GM19351 (cell line): ENCODE results near the gene HPSE2.
"Not testable (repeated sequence)": the region's sequence is repeated elsewhere in the genome, so short reads cannot be mapped to it uniquely, and the experiment has no call there.

Source experiments
- ATAC-seq: cut with Tn5 transposase; IDR thresholded peaks from one replicate; pipeline ENCODE4 v1.9.1; 2021; ENCODE audit warnings: mild to moderate bottlenecking, moderate library complexity; ENCODE audit not compliant: unreplicated experiment

The HPSE2 gene

DNA sequence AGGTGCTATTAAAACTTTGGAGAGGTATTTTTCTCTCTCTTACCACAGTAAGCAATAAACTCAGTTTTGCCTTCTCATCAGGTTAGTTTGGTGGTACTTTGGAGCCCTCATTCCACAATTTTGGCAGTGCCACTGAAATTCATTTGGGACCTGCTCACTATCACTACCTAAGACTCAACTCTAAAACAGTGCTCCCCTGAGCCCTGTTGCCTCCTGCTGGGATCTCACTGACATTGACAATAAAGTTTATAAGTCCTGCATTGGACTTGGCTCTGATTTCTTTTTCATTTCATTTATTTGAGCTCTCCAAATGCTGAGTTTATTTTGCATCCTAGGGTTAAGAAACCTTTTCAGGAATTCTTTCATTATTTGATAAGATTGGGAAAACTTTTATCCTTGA, 658.1 kb downstream of the HPSE2 start:
- ATAC-seq = no peak

DNA sequence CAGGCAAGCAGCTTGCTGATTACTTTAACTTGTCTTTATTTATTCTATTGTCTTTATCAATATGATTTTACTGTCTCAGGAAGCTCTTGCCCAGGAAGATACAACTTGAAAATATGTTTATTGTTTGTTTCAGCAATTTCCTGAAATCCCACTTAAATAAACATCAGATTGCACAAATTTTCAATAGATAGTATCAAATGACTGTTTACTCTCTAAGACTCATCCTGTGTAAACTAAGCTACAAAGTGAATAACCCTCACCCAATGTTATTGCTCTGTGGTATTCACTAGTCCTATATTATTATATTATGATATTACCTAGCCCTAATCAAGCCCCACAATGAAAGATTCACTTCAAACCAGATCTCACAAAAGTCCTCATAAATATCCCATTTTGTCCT, 658.5 kb downstream of the HPSE2 start:
- ATAC-seq = no peak

DNA sequence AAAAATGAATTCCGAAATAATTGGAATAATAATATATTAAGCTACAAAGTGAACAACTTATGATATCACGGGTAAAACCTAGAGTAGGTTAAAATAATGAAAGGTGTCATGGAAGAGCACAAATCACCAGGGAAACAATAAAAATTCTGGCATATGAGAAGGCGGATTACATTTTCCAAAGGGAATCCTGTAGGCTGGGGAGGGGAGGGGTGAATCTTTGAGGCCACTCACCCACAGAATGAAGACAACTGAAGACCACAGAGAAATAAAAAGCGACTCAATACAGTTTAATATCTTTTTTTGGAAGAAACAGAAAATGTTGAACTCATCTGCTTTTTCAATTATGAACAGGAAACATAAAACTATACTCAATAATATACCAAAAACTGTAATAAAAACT, 659.6 kb downstream of the HPSE2 start:
- no peak for ATAC-seq

DNA sequence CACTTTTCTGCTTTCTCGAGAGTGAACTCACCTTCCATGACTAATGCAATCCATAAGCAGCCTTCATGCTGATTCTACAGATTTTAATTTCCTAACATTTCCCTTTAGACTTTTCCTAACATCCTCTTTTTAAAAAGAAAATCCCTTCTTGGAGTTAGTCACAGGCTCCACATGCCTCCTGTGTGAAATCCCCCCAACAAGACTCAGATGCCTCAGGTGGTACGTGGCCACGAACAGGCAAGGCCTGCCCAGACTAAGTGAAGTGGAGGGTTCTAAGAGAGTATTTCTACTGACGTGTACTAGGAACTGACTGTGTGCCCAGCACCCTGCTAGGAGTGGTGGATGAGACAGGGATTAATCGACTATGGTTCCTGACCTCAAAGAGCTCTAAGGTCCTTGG, 663.1 kb downstream of the HPSE2 start:
- ATAC-seq = no peak

DNA sequence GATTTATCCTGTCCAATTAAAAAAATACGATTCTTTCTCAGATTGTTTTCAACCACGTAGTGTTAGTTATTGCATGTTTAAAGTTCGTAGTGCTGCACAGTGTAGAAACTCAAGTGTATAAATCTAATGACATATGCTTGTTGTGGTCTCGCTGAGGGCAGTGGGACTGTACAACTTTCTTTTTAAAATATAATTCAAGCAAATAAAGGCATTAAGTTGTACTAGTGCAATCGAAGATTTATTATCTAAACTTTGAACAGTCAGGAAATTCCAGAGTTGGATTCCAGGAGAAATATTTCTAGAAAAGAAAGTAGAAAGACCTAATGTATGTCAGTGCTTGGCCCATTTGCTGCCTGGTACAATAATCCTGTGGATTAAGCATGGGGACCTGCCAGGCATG, 664.8 kb downstream of the HPSE2 start:
- no peak for ATAC-seq

DNA sequence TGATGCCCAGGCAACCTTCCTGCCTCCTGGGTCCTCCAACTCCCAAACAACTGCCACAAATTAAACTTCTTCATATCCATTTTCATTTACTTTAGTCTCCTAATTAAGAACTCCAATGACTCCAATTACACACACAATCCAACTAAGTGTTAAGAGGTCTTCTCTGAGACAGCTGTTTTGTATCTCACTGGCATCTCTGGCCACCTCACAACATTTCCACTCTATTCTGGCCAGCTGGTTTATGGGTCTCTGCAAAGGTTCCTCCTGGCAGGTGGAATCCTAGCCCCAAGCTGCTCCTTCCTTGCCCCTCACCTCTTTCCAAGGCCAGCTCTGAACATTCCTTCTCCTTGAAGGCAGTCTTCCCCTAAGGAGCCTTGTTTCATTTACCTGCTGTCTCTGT, 665.8 kb downstream of the HPSE2 start:
- no peak for ATAC-seq

DNA sequence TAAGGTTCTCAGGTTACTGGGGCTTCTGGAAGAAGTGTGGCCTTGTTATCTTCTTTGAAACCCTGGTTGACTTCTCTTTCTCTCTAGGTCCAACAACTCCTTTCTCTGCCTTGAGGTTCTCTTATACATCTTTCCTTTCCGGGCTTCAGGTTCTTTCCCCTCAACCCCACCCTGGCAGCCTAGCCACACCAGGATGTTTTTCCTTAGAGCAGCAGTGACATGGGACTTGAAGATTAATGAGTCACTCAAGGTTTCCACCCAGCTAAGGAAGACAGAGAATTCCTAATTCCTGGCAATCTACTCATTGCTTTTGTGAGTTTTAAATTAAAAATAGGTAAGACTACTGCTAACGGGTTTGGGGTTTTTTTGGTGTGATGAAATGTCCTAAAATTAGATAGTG, 667.1 kb downstream of the HPSE2 start:
- ATAC-seq = no peak

DNA sequence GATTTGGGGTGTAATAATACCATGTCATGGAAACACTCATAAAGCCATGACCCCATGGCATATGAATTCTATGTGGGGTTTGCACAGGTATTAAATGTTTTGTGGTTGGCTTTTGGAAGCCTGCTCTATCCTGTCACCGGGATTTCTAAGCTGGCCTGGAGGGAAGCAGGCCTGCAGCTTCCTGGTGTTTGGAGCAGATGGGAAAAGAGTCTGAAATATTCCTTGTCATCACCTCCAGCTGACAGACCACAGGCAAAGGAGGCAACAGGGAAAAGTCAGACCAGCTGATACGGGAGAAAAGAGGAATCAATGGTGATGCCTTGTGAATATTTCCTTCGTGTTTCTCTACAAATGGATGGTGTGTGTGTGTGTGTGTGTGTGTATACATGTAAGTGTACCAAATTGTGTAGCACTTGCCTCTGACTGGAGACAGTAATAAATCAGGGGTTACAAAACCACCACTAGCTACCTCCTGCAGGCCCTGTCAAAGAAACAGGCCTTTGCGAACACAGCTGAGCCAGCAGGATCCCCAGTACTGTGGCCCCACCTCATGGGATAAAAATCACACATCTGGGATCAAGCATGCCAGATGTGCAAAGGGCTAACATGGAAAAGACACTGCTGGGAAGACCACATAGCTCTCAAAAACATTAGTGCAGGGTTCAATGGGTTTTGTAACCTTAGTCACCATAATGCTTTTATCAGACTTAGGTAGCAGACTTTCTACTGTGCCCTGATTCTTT, 668.1 kb downstream of the HPSE2 start:
- ATAC-seq = no peak

DNA sequence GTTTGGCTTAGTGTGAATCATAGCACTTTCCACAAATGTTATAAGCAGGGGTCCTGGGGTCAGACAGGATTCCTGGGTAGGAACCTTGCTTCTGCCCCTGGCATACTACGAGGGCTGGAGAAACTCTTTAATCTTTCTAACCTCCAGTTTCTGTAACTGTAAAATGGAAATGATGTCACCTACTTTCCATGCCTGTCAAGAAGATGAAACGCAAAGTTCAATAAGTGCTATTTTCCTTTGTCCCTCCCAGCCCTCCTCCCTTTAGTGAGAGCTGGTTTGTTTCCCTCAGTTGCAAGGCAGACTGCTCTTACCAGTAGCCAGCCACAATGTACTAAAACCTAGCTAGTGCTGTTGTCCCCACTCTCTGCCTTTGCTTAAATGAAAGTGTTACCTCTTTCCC, 671.8 kb downstream of the HPSE2 start:
- ATAC-seq = no peak

DNA sequence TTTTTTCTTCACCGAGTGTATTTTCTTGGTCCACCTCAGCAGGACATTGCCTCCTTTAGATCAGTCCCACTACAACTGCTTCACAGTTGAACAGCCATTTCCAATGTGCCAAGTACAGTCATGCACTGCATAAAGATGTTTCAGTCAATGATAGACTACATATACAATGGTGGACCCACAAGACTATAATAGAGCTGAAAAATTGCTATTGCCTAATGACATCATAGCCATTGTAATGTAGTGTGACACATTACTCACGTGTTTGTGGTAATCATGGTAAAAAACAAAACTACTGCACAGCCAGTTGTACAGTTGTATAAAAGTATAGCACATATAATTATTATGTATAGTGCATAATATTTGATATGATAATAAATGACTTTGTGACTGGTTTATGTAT, 675.1 kb downstream of the HPSE2 start:
- no peak for ATAC-seq

DNA sequence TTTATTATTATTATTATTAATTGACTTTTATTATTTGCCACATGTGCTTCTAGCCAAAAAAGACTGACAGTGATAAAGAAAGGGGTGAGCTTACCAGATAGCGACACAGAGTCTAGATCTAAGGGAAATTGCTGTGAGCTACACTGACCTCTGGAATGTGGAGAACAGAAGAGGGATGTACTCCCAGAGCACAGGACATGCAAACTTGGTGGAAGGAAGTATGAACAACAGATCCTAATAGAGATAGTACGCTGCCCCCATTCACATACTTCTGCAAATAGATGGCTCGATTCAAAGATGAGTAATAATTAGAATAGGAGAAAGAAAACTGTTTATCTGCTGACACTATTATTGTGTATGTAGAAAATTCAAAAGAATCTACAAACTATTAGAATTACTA, 679.6 kb downstream of the HPSE2 start:
- ATAC-seq = no peak

DNA sequence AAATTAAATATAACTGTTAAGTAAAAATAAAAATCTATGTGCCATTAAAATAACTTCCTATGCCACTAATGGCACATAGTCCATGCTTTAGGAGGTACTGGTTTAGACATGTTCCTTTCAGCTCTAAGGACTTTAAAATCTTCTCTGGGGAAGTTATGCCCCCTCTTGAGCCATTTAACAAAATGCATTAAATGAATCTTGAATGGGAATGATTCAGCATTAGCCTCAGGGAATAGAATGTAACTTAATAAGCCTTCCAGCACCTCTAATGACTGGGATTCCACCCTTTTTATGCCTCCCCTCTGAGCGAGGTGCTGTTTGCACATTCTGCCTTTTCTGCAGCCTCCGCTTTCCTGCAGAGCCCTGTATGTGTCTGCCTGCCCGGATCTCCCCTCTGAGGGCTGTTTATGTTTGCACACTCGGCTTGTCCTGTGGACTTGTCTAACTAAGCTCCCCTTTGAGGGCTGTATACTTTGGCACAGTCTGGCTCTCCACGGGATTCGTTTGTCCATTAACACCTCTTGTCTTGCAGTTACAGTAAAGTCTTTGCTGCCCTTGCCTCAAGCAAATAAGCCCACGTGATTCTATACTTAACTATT, 680.5 kb downstream of the HPSE2 start:
- ATAC-seq = no peak

DNA sequence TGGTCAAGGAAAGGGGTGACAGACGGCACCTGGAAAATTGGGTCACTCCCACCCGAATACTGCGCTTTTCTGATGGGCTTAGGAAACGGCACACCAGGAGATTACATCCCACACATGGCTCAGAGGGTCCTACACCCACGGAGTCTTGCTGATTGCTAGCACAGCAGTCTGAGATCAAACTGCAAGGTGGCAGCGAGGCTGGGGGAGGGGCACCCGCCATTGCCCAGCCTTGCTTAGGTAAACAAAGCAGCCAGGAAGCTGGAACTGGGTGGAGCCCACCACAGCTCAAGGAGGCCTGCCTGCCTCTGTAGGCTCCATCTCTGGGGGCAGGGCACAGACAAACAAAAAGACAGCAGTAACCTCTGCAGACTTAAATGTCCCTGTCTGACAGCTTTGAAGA, 694.1 kb downstream of the HPSE2 start:
- ATAC-seq = not testable (repeated sequence)

DNA sequence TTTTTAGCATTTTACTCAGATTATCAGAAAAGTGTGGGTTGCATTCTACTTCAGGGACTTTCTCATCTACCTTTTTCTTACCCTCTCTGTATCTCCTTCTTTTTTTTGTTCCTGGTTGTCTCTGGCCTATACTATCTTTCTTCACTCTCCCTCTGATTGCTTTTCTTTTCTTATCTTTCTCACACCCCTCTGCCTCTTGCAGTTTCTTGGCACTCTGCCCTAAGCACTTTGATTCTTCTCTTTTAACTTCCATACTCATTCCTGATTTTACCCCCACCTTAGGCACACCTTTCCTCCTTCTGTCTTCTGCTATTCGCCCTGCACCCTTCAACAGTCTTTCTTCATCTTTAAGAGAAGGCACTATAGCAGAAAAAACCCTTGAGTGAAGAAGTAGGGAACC, 696.1 kb downstream of the HPSE2 start:
- no peak for ATAC-seq

DNA sequence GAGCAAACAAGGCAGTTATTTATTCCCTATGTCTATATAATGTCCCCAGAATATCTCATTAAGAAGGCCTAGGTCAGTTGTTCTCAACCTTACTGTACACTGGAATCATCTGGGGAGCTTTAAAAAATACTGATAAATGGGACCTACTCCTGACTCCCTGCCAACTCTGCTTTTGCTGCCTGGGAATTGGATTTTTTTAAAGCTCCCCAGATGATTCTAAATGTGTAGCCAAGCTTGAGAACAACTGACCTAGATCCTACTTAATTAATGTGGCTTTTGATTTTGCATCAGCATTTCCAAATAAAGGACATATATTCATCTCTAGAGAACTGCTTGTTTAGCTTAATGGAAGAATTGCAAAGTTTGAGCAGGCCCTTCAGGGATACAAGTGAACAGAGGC, 697.2 kb downstream of the HPSE2 start:
- no peak for ATAC-seq

DNA sequence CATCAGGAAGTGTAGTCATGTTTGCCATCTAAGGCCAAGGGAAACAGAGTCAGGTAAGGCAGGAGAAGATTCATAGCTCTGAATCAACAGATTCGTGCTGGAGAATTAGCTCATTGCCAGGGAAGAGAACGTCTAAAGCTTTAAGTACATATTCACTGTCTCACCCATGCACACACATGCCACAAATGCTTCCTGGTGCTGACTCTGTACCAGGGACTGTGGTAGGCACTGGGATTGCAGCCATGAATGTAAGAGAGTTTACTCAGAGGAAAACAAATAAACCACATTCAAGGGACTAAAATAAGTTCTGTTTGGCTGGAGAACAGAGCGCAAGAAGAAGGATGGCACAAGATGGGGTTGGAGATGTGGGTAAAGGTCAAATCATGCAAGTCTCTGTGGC, 699.1 kb downstream of the HPSE2 start:
- ATAC-seq = no peak

DNA sequence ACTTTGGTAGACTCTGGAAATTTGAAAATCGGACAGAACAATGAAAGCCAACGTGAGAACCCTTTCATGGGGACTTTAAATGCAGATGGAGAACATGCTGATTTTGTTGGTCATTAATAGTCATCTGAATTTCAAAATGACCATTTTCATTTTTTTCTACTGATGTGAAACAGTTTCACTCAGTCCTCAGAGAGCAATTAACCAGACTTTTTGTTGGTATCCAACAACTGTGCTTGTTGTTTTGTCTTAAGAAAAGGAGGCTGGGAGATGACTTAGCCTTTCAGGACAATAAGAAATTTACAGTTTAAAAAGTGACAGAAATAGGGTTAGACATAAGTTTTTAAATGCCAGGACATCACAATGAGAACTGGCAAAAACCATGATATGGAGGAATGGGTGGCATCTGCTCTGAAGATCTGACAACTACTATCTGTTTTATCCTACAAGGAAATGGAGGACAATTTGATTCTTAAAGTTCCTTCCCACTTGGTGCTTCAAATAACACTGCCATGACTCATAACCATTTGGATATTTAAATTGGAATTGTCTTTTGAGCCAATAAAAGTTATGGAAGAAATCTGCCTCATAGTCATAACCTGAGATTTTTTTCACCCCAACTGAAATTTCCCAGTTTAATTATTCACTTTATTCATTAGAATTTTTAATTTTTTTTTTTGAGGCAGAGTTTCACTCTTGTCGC, 701.8 kb downstream of the HPSE2 start:
- no peak for ATAC-seq

DNA sequence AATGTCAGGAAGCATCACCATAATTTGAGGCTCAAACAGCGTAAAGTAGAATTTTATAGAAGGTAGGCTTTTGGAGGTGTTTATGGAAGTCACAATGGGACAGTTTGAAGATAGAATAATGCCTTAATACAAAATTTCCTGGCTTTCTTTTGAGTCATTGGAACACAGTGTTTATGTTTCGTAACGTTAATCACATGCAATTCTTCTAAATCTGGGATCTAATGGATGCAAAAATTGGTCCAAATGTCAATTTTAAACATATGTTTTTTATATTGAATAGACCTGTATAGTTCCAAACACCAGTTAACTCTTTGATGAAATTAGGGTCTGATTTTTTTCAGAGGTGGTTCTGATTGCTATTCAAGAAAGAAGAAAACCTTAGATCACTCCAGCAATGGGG, 702.4 kb downstream of the HPSE2 start:
- no peak for ATAC-seq

DNA sequence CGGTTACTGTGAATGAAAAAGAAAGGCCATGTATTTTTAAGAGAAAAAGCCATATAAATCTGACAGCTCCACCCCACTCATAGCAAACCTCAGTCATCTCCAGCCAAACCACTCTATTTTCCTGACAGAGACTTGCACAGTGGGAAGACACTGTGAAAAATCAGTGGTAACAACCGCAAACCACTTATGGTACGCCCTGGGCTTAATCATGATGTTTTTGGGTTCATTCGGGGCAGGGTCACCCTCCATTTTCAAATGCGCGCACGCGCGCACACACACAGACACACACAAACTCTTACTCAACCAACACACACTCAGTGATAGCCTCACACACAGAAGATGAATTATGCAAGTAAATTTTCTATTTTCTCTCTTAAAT, 706.9 kb downstream of the HPSE2 start:
- ATAC-seq = no peak

DNA sequence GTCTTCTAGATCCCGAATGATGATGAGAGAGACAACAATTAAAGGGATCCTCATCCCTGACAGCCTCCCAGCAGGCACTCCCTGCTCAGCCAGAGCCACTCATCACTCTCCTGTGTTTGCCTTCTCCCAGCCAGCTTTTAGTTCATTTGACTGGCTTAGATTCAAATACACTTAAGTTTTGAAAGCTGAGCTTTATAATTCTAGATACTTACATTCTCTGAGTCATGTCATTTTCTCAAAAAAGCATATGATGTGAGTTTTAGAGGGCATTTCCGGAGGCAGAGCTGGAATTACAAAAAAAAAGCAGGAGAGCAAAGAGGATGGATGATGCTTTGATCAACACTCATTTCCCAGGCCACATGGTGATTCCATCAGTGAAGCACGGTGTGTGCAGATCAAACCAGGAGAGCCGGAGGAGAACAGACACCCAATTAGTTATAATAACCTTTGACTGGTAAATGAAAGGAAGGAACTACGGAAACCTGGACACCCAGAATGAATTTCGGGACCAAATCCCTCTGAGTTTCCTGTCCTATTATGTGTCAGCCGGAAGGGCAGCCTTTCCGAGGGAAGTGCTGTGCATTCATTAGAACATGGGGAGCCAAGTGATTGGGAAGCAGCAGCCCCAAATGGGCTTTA, 707.4 kb downstream of the HPSE2 start:
- ATAC-seq = no peak

DNA sequence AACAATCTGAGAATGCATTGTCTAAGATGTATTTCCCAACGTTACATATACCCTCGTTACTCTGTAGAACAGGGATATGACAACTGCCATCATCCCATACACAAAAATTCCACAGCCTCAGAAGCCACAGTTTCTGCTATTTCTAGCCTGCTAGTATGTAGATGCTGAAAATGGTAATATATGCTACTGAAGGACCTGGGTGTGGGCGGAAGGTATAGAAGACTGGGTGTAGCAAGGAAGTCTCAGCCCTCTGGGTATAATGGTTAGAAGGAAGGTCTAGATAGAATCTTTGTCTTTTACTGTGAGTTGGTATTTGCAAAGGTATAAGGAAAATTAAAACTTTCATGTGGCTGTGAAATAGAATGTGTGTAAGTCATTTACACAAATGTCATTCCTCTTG, 709.7 kb downstream of the HPSE2 start:
- ATAC-seq = no peak

DNA sequence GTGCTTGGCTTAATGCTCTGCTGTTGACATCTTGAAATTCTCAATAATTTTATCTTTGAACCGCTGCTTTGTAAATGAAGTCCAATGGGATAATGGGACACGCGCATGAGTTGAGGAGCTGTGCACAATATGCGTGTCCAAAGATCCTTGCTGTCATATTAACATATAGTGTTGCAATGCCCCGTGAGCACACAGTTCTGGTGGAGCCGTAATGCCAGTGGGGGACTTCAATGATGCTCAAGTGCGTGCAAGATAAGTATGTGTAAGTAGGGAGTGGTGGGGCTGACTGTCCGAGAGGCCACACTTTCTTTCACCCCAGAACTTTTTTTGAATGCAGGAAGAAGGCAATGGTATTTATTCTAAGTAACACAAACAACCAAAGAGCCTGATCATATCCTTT, 711.5 kb downstream of the HPSE2 start:
- ATAC-seq = no peak
